ENCODE results near the gene MAGI1. TPM values are rescaled to one million over a fixed set of nuclear protein-coding genes. Genes with fewer than 3 reads are reported as not detected.

MAGI1 gene
- total RNA-seq, 1 donor: 13.0 TPM

DNA sequence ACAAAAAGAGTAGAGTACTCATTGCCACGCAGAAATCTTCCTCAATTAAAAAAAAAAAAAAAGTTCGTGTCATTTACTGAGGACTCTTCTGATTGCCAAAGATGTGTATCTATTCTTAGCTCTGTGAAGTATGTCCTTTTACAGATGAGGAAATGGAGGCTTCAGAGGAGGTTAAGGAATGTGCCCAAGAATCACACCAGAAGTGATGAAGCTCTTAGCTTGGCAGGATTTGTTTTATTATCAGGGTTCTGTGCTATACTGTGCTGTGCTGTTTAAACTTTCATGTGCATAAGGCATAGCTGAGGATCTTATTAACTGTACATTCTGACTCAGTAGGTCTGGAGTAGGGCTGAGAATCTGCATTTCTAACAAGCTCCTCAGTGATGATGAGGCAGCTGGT lies 685.8 kb downstream of the MAGI1 start:
- H3K4me3 ChIP-seq (ENCODE audit: low read depth, low read length): no peak overlapping the region
- TF ChIP-seq, protein P1, sequence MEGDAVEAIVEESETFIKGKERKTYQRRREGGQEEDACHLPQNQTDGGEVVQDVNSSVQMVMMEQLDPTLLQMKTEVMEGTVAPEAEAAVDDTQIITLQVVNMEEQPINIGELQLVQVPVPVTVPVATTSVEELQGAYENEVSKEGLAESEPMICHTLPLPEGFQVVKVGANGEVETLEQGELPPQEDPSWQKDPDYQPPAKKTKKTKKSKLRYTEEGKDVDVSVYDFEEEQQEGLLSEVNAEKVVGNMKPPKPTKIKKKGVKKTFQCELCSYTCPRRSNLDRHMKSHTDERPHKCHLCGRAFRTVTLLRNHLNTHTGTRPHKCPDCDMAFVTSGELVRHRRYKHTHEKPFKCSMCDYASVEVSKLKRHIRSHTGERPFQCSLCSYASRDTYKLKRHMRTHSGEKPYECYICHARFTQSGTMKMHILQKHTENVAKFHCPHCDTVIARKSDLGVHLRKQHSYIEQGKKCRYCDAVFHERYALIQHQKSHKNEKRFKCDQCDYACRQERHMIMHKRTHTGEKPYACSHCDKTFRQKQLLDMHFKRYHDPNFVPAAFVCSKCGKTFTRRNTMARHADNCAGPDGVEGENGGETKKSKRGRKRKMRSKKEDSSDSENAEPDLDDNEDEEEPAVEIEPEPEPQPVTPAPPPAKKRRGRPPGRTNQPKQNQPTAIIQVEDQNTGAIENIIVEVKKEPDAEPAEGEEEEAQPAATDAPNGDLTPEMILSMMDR (IDR thresholded peaks at IDR 0.05; ENCODE audit: insufficient read depth, low read length): no peak
- peak; percentile 2 for DNase-seq (ENCODE audit: low read depth)

DNA sequence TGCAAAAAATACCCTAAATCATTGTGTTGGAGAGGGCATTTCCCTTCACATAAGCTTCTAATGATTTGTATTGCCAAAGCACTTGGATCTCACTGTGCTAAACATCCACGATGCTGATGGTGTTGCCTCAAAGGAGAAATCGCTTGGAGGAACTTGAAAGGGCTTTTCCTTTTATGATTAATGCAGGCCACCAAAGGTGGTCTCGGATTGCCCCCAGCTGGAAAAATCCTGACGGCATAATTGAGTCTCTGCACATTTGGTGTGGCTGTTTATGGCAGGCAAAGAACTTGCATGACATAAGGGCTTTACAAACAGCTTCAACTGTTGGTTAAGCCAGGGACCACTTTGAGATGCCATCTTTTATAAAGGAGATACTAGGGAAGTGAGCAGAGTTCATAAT lies 687.0 kb downstream of the MAGI1 start:
- H3K4me3 ChIP-seq (ENCODE audit: low read depth, low read length): no peak overlapping the region
- no peak for DNase-seq (ENCODE audit: low read depth)
- TF ChIP-seq, protein P1 (IDR thresholded peaks at IDR 0.05; ENCODE audit: insufficient read depth, low read length): no peak

DNA sequence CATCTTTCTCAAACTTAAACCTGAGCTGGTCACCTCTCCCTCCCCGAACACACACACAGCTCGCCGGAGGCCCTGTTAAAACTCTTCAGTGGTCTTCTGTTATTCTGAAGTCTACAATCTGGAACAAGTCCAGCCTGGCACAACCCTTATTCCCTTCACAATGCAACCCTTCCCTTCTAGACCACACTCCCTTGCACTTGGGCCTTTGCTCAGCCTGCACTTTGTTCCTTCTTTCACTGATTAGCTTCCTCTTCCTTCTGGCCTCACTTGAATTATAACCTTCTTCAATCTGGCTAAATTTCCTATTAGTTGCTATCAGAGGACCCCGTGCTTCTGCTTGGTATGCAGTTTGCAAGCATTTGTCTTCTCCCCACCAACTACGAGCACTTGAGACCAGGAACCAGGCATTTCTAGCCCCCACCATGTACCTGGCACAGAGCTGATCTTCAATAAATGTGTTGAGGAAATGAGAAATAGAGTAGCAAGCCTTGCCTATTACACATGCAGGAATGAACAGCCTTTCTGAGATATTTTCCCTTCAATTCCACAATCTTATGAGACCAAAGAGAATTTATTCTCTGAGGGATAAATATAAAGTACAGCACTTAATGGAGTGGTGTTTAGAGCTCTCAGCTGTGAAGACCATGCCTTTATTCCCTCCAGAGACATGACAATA lies 687.8 kb downstream of the MAGI1 start:
- no peak for DNase-seq (ENCODE audit: low read depth)
- H3K4me3 ChIP-seq (ENCODE audit: low read depth, low read length): no peak overlapping the region
- TF ChIP-seq, protein P1 (IDR thresholded peaks at IDR 0.05; ENCODE audit: insufficient read depth, low read length): no peak

DNA sequence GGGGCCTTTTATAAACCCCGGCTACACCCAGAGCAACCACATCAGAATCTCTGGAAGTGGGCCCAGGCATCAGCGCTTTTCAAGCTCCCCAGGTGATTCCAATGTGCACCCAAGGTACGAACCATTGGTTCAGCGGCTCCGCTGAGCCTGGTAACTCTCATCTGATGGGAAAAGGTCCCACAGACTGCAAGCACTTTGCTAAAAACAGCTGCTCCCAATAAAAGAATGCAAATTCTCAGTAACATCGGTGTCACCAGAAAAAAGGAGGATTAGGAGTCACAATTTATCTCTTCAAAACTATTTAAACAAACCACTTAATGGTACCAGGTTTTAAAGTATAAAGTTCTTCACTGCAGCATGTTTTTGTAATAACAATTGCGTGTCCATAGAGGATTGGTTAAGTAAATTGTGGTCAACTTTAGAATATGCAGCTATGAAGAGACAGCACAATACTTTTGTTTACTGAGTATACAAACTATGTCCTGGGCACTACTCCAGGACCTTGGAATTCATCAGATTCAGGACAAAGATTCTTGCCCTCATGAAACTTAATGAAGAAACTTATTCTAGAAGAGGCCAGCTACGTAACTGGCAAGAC lies 690.2 kb downstream of the MAGI1 start:
- DNase-seq (ENCODE audit: low read depth): peak; percentile 5
- TF ChIP-seq, protein P1 (IDR thresholded peaks at IDR 0.05; ENCODE audit: insufficient read depth, low read length): no peak
- no peak overlapping the region for H3K4me3 ChIP-seq (ENCODE audit: low read depth, low read length)

DNA sequence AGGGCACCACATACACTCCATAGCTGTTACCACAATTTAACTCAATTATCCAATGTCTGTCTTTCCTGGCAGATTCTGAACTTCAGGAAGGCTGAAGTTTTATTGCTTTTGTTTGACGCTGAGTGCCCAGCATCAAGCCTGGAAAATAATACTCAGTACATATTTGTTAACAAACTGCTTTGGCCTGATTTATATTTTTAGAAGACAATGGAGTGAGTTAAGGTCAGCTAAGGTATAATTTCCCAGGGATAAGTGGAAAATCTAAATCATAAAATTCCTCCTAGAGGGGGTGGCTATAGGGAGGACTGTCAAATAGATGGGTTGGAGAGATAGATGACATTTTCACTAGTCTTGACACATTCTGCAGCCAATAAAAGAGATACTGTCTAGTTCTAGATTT lies 691.6 kb downstream of the MAGI1 start:
- H3K4me3 ChIP-seq (ENCODE audit: low read depth, low read length): no peak overlapping the region
- DNase-seq (ENCODE audit: low read depth): no peak
- TF ChIP-seq, protein P1 (IDR thresholded peaks at IDR 0.05; ENCODE audit: insufficient read depth, low read length): no peak

DNA sequence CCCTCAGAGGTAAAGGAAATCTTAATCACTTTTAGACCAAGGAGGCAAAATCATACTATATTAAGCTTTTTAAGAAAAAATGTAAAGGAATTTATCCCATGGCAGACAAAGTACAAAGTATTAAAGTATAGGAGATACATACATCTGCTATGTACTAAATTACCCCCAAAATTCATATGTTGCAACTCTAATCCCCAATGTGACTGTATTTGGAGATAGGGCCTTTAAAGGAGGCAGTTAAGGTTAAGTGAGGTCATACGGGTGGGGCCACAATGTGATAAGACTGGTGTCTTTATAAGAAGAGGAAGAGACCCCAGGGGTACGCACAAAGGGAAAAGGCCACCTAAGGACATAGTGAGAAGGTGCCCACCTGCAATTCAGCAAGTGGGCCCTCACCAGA lies 693.9 kb downstream of the MAGI1 start:
- TF ChIP-seq, protein P1 (IDR thresholded peaks at IDR 0.05; ENCODE audit: insufficient read depth, low read length): no peak
- no peak for DNase-seq (ENCODE audit: low read depth)
- no peak overlapping the region for H3K4me3 ChIP-seq (ENCODE audit: low read depth, low read length)
